Activated CD4-positive, alpha-beta T cell treated with anti-CD3 and anti-CD28 coated beads for 36 hours (primary cell): Measurements from ENCODE around the gene CARHSP1. TPM values are rescaled to one million over a fixed set of nuclear protein-coding genes. Genes with fewer than 3 reads are reported as not detected.
A peak's percentile ranks its signal among the peaks of the same experiment; 100 is the strongest.

Source experiments
- ATAC-seq: fragments of 200-7000 bp; cut with Tn5 transposase; one replicate; pipeline ENCODE4 v1.10.0; 2021; ENCODE audit warnings: mild to moderate bottlenecking, moderate library complexity
- CTCF ChIA-PET: fragments of 350-600 bp; sonication (Branson Sonifier 250); formaldehyde crosslinking; loops from one replicate; lab custom pipeline; 2021; ENCODE audit warnings: antibody characterized with exemption; lab: Charles Lee
- POLR2A ChIA-PET: fragments of 350-600 bp; sonication (Branson Sonifier 250); formaldehyde crosslinking; loops from one replicate; lab custom pipeline; 2021; ENCODE audit warnings: antibody characterized with exemption, inconsistent platforms; lab: Charles Lee
- DNase-seq: peaks from one replicate; pipeline ENCODE4 v3.0.0-alpha.2; 2020
- H3K27ac Mint-ChIP-seq: one replicate; pipeline ENCODE4 v1.8.0; 2021; ENCODE audit warnings: mixed read lengths
- H3K27me3 Mint-ChIP-seq: one replicate; pipeline ENCODE4 v1.8.0; 2021; ENCODE audit warnings: mixed read lengths
- H3K36me3 Mint-ChIP-seq: one replicate; pipeline ENCODE4 v1.8.0; 2021; ENCODE audit warnings: low read depth, mixed read lengths
- H3K4me1 Mint-ChIP-seq: one replicate; pipeline ENCODE4 v1.8.0; 2021; ENCODE audit warnings: mixed read lengths
- H3K4me3 Mint-ChIP-seq: one replicate; pipeline ENCODE4 v1.8.0; 2021; ENCODE audit warnings: mild to moderate bottlenecking, moderate library complexity, mixed read lengths
- H3K9me3 Mint-ChIP-seq: one replicate; pipeline ENCODE4 v1.8.0; 2021; ENCODE audit warnings: low read depth, mixed read lengths
- intact Hi-C, 2 experiments: fragments of 100-400 bp; cut with DNase I in 1 of 2; cut with micrococcal nuclease in 1 of 2; formaldehyde crosslinking; loops; one replicate each; pipeline versions ENCODE4 v1.14.2 to v1.15.1; 2022 to 2024; cut with DNase I, micrococcal nuclease
- total RNA-seq, 2 experiments: library from RNA; stranded (reverse); gene quantifications; one replicate each; pipeline ENCODE4 v1.2.3, GENCODE V29; 2021

Gene CARHSP1
- total RNA-seq, 2 experiments from 2014 or later: 49.4 to 64.5 TPM

- ChIA-PET CTCF (interaction anchor here (1.5 to 5.7 kb wide), 2 partner anchors 11 to 44 kb away, joined by 5 to 31 read pairs; partner anchors contain the start of gene LITAFD), POLR2A (no interaction called here)
- peaks cover 46% of the 10 kb centered on the region for H3K36me3 Mint-ChIP-seq
- H3K27me3 Mint-ChIP-seq: no peaks in the 10 kb centered on the region
- H3K27ac Mint-ChIP-seq: peak overlapping the region; percentile 87
- peak overlapping the region; percentile 6 for H3K4me3 Mint-ChIP-seq
- peaks cover 10% of the 10 kb centered on the region for H3K4me1 Mint-ChIP-seq
- no peaks in the 10 kb centered on the region for H3K9me3 Mint-ChIP-seq
- peak; percentile 27 for ATAC-seq
- intact Hi-C loops: no loop called here
- peak; percentile 48 for DNase-seq
Observed at GRCh38 chr16:8892101-8892575, 23.3 kb upstream of the CARHSP1 start.

GRCh38 chr16:8890549-8890921 is 21.7 kb upstream of the CARHSP1 start:
- CTCF ChIA-PET: interaction anchor here (1.0 to 5.7 kb wide), 3 partner anchors 10 to 46 kb away, joined by 3 to 31 read pairs (median 5); partner anchors contain the start of gene LITAFD
- Mint-ChIP-seq H3K27me3 (peaks cover under 1% of the 10 kb centered on the region), H3K9me3 (no peaks in the 10 kb centered on the region), H3K36me3 (peaks cover 42% of the 10 kb centered on the region), H3K4me1 (peaks cover 15% of the 10 kb centered on the region), H3K27ac (peak overlapping the region; percentile 87), H3K4me3 (no peak overlapping the region)
- DNase-seq (no peak), ATAC-seq (no peak)
- intact Hi-C loops: no loop called here
- POLR2A ChIA-PET: no interaction called here

GRCh38 chr16:8889893-8890548 is 21.2 kb upstream of the CARHSP1 start:
- ChIA-PET POLR2A (no interaction called here), CTCF (interaction anchor here (1.0 to 5.7 kb wide), 3 partner anchors 9 to 46 kb away, joined by 3 to 31 read pairs (median 5); partner anchors contain the start of gene LITAFD)
- H3K36me3 Mint-ChIP-seq: peaks cover 36% of the 10 kb centered on the region
- peaks cover 17% of the 10 kb centered on the region for H3K4me1 Mint-ChIP-seq
- no peak for DNase-seq
- intact Hi-C loops: loop anchor here in 1 of 2 experiments (2.0 kb wide), 1 partner anchor 63 kb away; no protein-coding TSS in a partner anchor
- no peak overlapping the region for H3K4me3 Mint-ChIP-seq
- no peak for ATAC-seq
- H3K27me3 Mint-ChIP-seq: peaks cover 3% of the 10 kb centered on the region
- H3K27ac Mint-ChIP-seq: peak overlapping the region; percentile 42
- no peaks in the 10 kb centered on the region for H3K9me3 Mint-ChIP-seq

- Mint-ChIP-seq H3K4me3 (no peak overlapping the region), H3K9me3 (no peaks in the 10 kb centered on the region), H3K4me1 (peaks cover 17% of the 10 kb centered on the region), H3K27ac (no peak overlapping the region), H3K36me3 (peaks cover 29% of the 10 kb centered on the region), H3K27me3 (peaks cover 3% of the 10 kb centered on the region)
- ATAC-seq (no peak), DNase-seq (no peak)
- ChIA-PET CTCF (interaction anchor here (0.6 to 5.7 kb wide), 4 partner anchors 9 to 47 kb away, joined by 3 to 31 read pairs (median 5); partner anchors contain the start of gene LITAFD), POLR2A (no interaction called here)
- intact Hi-C loops: loop anchor here in 1 of 2 experiments (2.0 kb wide), 1 partner anchor 62 kb away; no protein-coding TSS in a partner anchor
Observed at GRCh38 chr16:8888951-8889892, 20.4 kb upstream of the CARHSP1 start.

- ATAC-seq: no peak
- Mint-ChIP-seq H3K9me3 (no peaks in the 10 kb centered on the region), H3K27ac (no peak overlapping the region), H3K4me3 (no peak overlapping the region), H3K27me3 (peaks cover 3% of the 10 kb centered on the region), H3K4me1 (peaks cover 17% of the 10 kb centered on the region), H3K36me3 (peaks cover 25% of the 10 kb centered on the region)
- ChIA-PET POLR2A (interaction anchor here (0.8 kb wide), 1 partner anchor 23 kb away, joined by 3 read pairs; no protein-coding TSS in a partner anchor), CTCF (interaction anchor here (0.6 kb wide), 1 partner anchor 15 kb away, joined by 5 read pairs; no protein-coding TSS in a partner anchor)
- intact Hi-C loops: loop anchor here in 1 of 2 experiments (2.0 kb wide), 1 partner anchor 61 kb away; no protein-coding TSS in a partner anchor
- no peak for DNase-seq
Observed at GRCh38 chr16:8887952-8888560, 19.2 kb upstream of the CARHSP1 start.

GRCh38 chr16:8887431-8887765 is 18.6 kb upstream of the CARHSP1 start:
- Mint-ChIP-seq H3K27me3 (peaks cover 3% of the 10 kb centered on the region), H3K4me3 (no peak overlapping the region), H3K4me1 (peaks cover 17% of the 10 kb centered on the region), H3K27ac (peak overlapping the region; percentile 26), H3K36me3 (peaks cover 21% of the 10 kb centered on the region), H3K9me3 (no peaks in the 10 kb centered on the region)
- DNase-seq (no peak), ATAC-seq (no peak)
- ChIA-PET CTCF (no interaction called here), POLR2A (no interaction called here)
- intact Hi-C loops: no loop called here

- POLR2A ChIA-PET: interaction anchor here (0.8 kb wide), 1 partner anchor 35 kb away, joined by 3 read pairs; no protein-coding TSS in a partner anchor
- DNase-seq (no peak), ATAC-seq (no peak)
- H3K27ac Mint-ChIP-seq: peak overlapping the region; percentile 26
- no peak overlapping the region for H3K4me3 Mint-ChIP-seq
- CTCF ChIA-PET: interaction anchor here (0.6 kb wide), 1 partner anchor 53 kb away, joined by 3 read pairs; no protein-coding TSS in a partner anchor
- no peaks in the 10 kb centered on the region for H3K9me3 Mint-ChIP-seq
- H3K36me3 Mint-ChIP-seq: peaks cover 19% of the 10 kb centered on the region
- peaks cover 3% of the 10 kb centered on the region for H3K27me3 Mint-ChIP-seq
- peaks cover 14% of the 10 kb centered on the region for H3K4me1 Mint-ChIP-seq
- intact Hi-C loops: no loop called here
Observed at GRCh38 chr16:8886593-8887430, 18.0 kb upstream of the CARHSP1 start.

GRCh38 chr16:8885674-8886592 is 17.1 kb upstream of the CARHSP1 start:
- peak; percentile 7 for ATAC-seq
- ChIA-PET CTCF (interaction anchor here (0.6 to 1.7 kb wide), 2 partner anchors 54 to 225 kb away, joined by 3 to 5 read pairs; no protein-coding TSS in a partner anchor), POLR2A (interaction anchor here (0.8 kb wide), 1 partner anchor 34 kb away, joined by 3 read pairs; no protein-coding TSS in a partner anchor)
- no peak overlapping the region for H3K4me3 Mint-ChIP-seq
- H3K9me3 Mint-ChIP-seq: no peaks in the 10 kb centered on the region
- peaks cover 11% of the 10 kb centered on the region for H3K36me3 Mint-ChIP-seq
- no peak overlapping the region for H3K27ac Mint-ChIP-seq
- intact Hi-C loops: no loop called here
- peaks cover 7% of the 10 kb centered on the region for H3K4me1 Mint-ChIP-seq
- no peak for DNase-seq
- H3K27me3 Mint-ChIP-seq: peaks cover 3% of the 10 kb centered on the region

GRCh38 chr16:8882725-8883377 is 14.0 kb upstream of the CARHSP1 start:
- Mint-ChIP-seq H3K27me3 (peaks cover 3% of the 10 kb centered on the region), H3K4me1 (peaks cover 7% of the 10 kb centered on the region), H3K27ac (no peak overlapping the region), H3K9me3 (no peaks in the 10 kb centered on the region), H3K36me3 (peaks cover 5% of the 10 kb centered on the region), H3K4me3 (no peak overlapping the region)
- POLR2A ChIA-PET: no interaction called here
- intact Hi-C loops: no loop called here
- CTCF ChIA-PET: interaction anchor here (0.6 to 3.4 kb wide), 2 partner anchors 10 to 18 kb away, joined by 3 to 15 read pairs; no protein-coding TSS in a partner anchor
- ATAC-seq (no peak), DNase-seq (no peak)
